DMS 273 (cell line): ENCODE measurements around the gene GRAMD1B.

Source experiments
- DNase-seq: peaks from one replicate; lab custom pipeline; 2025; ENCODE audit not compliant: unreplicated experiment; lab: John Stamatoyannopoulos, UW

GRAMD1B gene

GRCh38 chr11:123429913-123430720 is at the start of gene GRAMD1B:
GRAMD1B (plus strand) TSS chr11:123430269; CDS start chr11:123430793, 524 bp downstream.
- peak; percentile 84 for DNase-seq

DNA sequence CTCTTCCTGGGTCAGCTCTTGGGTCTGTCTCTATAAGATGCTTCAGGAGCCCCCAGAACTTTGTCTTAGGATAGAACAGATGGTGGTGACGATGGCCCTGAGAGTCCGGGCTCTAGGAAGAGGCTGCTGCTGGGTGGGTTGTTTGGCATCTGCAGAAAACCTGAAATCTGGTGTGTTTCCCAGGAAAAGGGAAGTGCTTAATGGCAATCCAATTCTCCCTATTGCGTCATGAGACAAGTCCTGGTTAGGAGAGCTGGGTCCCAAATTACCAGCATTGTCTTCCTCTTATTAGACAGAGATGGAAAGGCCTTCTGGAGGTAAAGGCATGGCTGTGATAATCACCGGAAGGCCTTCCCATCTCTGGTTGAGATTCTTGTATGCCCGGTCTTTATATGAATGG is 48.9 kb upstream of the GRAMD1B start:
- DNase-seq: no peak

- DNase-seq: no peak
Observed at GRCh38 chr11:123381817-123382554, 48.1 kb upstream of the GRAMD1B start.

- no peak for DNase-seq
Observed at GRCh38 chr11:123382555-123383074, 47.5 kb upstream of the GRAMD1B start.

DNA sequence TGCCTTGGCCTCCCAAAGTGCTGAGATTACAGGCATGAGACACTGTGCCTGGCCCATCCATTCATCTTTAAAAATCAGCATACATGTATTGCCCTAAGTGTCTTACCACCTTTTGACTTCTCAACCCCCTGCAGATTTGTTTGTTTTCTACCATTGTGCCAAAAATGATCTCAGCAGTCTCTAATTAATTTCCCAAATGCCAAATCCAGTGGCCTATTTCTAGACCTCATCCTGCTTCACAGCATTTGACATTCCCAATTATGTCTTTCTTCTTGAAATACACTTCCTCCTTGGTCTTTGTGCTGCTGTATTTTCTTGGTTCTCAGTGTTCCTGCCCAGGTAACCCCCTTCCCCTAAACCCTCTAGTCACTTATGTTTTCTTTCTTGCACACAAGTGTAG is 46.0 kb upstream of the GRAMD1B start:
- DNase-seq: no peak

DNA sequence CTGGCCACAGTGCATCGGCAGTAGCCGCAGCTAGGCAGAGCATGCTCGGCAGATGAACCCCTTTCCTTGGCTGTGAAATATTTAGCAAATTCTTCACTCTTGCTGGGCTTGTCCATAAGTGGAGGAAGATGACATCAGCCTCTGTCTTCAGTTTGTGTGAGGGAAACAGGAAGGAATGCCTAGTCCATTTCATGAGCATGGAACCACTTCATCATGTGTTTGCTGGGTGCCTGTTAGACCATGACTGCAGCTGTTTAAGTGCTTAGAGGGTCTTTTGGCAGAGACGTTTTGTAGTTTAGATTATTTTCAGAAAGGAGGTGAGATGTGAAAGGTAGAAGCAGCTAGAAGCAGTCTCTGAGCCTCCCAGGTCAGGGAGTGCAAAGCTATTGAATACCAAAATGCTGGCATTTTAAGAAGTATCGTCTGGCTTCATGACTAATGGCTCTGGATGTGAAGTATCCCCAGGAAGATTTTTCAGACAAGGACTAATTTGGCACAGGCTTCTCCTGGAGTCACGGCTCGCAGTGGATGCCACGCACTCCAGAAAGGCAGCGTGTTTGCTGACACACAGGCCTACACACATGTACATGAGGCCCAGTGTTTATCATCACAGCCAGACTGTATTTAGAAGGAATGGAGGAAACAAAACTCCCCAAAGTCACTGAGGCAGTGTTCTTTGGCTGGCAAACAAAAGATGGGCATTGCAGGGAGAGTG is 43.1 kb upstream of the GRAMD1B start:
- no peak for DNase-seq

DNA sequence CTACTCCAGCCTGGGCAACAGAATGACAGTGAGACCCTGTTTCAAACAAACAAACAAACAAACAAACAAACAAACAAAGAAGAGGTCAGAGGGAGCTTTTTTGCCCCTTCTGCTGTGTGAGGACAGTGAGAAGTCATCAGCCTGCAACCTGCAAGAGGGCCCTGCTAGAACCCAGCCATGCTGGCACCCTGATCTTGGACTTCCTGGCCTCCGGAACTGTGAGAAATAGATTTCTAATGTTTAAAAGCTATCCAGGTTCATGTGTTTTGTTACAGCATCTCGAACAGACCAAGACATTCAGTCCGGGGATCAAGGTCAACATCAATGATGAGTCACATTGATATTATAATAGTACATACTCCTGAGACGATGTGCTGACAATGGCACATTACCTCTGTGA is 41.4 kb upstream of the GRAMD1B start:
- no peak for DNase-seq

GRCh38 chr11:123390146-123390545 is 39.9 kb upstream of the GRAMD1B start:
- DNase-seq: no peak

GRCh38 chr11:123391646-123392348 is 38.3 kb upstream of the GRAMD1B start:
- DNase-seq: no peak

DNA sequence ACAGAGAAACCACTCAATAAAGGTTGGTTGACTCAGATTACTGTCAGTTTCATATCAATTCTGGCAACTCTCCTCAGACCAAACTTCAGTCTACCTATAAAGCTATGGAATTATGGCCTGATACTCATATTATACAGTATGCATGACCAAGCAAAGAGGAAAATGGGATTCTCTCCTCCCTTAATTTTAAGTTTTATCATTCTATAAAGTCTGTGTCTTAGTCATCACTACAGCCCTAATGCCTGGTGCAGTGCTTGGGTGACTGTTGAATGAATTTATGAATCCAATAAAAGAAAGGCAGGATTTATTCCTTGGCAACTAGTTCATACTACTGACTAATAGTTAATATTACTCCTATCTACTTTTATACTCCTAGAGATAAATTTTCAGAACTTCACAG is 37.6 kb upstream of the GRAMD1B start:
- DNase-seq: no peak

- DNase-seq: no peak
Observed at GRCh38 chr11:123392844-123393243, 37.2 kb upstream of the GRAMD1B start.

- DNase-seq: no peak
Observed at GRCh38 chr11:123393312-123393927, 36.6 kb upstream of the GRAMD1B start.

GRCh38 chr11:123404676-123405075 is 25.4 kb upstream of the GRAMD1B start:
- DNase-seq: no peak

GRCh38 chr11:123405123-123405592 is 24.9 kb upstream of the GRAMD1B start:
- peak; percentile 52 for DNase-seq

GRCh38 chr11:123406441-123407129 is 23.5 kb upstream of the GRAMD1B start:
- no peak for DNase-seq

- peak; percentile 76 for DNase-seq
Observed at GRCh38 chr11:123407130-123407995, 22.7 kb upstream of the GRAMD1B start.

- DNase-seq: no peak
Observed at GRCh38 chr11:123407996-123408597, 22.0 kb upstream of the GRAMD1B start.
